HEK293 (cell line): Measurements from ENCODE around the gene GALNT9.

Experiments used
- CTCF ChIA-PET: fragments of 350-600 bp; formaldehyde crosslinking; extraction: SDS; loops from one replicate; lab custom pipeline; 2021; ENCODE audit warnings: antibody characterized with exemption; lab: Yijun Ruan, JAX
- POLR2A ChIA-PET: fragments of 300-600 bp; formaldehyde crosslinking; extraction: SDS; loops from one replicate; lab custom pipeline; 2020; ENCODE audit warnings: antibody characterized with exemption, inconsistent platforms; lab: Yijun Ruan, JAX
- H3K27ac ChIP-seq: fragments of 200-500 bp; sonication (Bioruptor generic); 2 replicates; pipeline ENCODE4 v1.5.1; 2014; ENCODE audit warnings: low read depth, low read length, control low read depth, inconsistent platforms; ENCODE audit errors: extremely low read depth
- H3K36me3 ChIP-seq, 2 experiments: fragments of 200-500 bp in 1 of 2; sonication (Bioruptor generic) in 1 of 2; 1 replicate in 1 of 2; 2 replicates in 1 of 2; pipeline ENCODE4 v1.5.1; 2014 to 2017; ENCODE audit warnings: inconsistent platforms in 2 of 2, low read length in 2 of 2; ENCODE audit not compliant: control insufficient read depth in 2 of 2, insufficient read depth in 1 of 2
- H3K4me1 ChIP-seq: fragments of 200-500 bp; sonication (Bioruptor generic); 2 replicates; pipeline ENCODE4 v1.5.1; 2014; ENCODE audit warnings: mild to moderate bottlenecking, low read length, inconsistent platforms; ENCODE audit not compliant: control insufficient read depth, insufficient read depth
- H3K4me3 ChIP-seq: 2 replicates; pipeline ENCODE4 v1.5.1; 2011; ENCODE audit warnings: low read depth, mild to moderate bottlenecking, control low read depth, low read length, moderate library complexity
- H3K9me3 ChIP-seq: fragments of 200-500 bp; sonication (Bioruptor generic); 2 replicates; pipeline ENCODE4 v1.5.1; 2014; ENCODE audit warnings: low read depth, low read length, inconsistent platforms; ENCODE audit not compliant: control insufficient read depth, insufficient read depth
- ATF2 ChIP-seq: fragments of 450-650 bp; formaldehyde crosslinking; IDR thresholded peaks from 2 replicates; pipeline ENCODE4 v1.5.1; 2016; ENCODE audit warnings: missing biosample characterization, missing genetic modification characterization, low read depth
- EGR2 ChIP-seq: fragments of 450-650 bp; formaldehyde crosslinking; IDR thresholded peaks from 2 replicates; pipeline ENCODE4 v1.5.1; 2016; ENCODE audit warnings: low read depth, missing biosample characterization, missing genetic modification characterization
- PRDM2 ChIP-seq: fragments of 450-650 bp; formaldehyde crosslinking; IDR thresholded peaks from 2 replicates; pipeline ENCODE4 v1.5.1; 2016; ENCODE audit warnings: missing biosample characterization, missing genetic modification characterization, borderline replicate concordance
- SALL2 ChIP-seq: fragments of 450-650 bp; formaldehyde crosslinking; IDR thresholded peaks from 2 replicates; pipeline ENCODE4 v1.5.0; 2017; ENCODE audit warnings: missing biosample characterization, mild to moderate bottlenecking, missing genetic modification characterization, borderline replicate concordance
- ZBTB6 ChIP-seq: fragments of 450-650 bp; formaldehyde crosslinking; IDR thresholded peaks from 2 replicates; pipeline ENCODE4 v1.5.1; 2017; ENCODE audit warnings: missing biosample characterization, missing genetic modification characterization
- ZEB2 ChIP-seq: fragments of 450-650 bp; formaldehyde crosslinking; IDR thresholded peaks from 2 replicates; pipeline ENCODE4 v1.5.1; 2016; ENCODE audit warnings: missing biosample characterization, missing genetic modification characterization
- ZFHX2 ChIP-seq: fragments of 450-650 bp; formaldehyde crosslinking; conservative IDR thresholded peaks from 2 replicates; pipeline ENCODE4 v1.5.1; 2016; ENCODE audit warnings: missing biosample characterization, missing genetic modification characterization
- ZNF2 ChIP-seq: fragments of 450-650 bp; formaldehyde crosslinking; IDR thresholded peaks from 2 replicates; pipeline ENCODE4 v1.5.1; 2016; ENCODE audit warnings: missing biosample characterization, missing genetic modification characterization
- ZNF266 ChIP-seq: fragments of 450-650 bp; formaldehyde crosslinking; IDR thresholded peaks from 2 replicates; pipeline ENCODE4 v1.5.1; 2016; ENCODE audit warnings: missing biosample characterization, missing genetic modification characterization, low read depth
- ZNF302 ChIP-seq: fragments of 450-650 bp; formaldehyde crosslinking; IDR thresholded peaks from 2 replicates; pipeline ENCODE4 v1.5.1; 2016; ENCODE audit warnings: missing biosample characterization, missing genetic modification characterization, low read depth
- ZNF350 ChIP-seq: fragments of 450-650 bp; formaldehyde crosslinking; IDR thresholded peaks from 2 replicates; pipeline ENCODE4 v1.5.0; 2017; ENCODE audit warnings: missing biosample characterization, mild to moderate bottlenecking, missing genetic modification characterization
- ZNF404 ChIP-seq: fragments of 450-650 bp; formaldehyde crosslinking; IDR thresholded peaks from 2 replicates; pipeline ENCODE4 v1.5.1; 2017; ENCODE audit warnings: missing biosample characterization, missing genetic modification characterization
- ZSCAN23 ChIP-seq: fragments of 450-650 bp; formaldehyde crosslinking; IDR thresholded peaks from 2 replicates; pipeline ENCODE4 v1.5.1; 2016; ENCODE audit warnings: missing biosample characterization, missing genetic modification characterization

GALNT9 gene

GRCh38 chr12:132227118-132227517 lies 102.3 kb downstream of the GALNT9 start (continued):
- TF ChIP-seq ATF2 (tag by site-specific recombination) = no peak
- TF ChIP-seq PRDM2 (tag by site-specific recombination) = no peak
- no peak for TF ChIP-seq SALL2 (tag by site-specific recombination)
- TF ChIP-seq ZNF302 (tag by site-specific recombination) = no peak
- TF ChIP-seq ZEB2 = no peak
- no peak for TF ChIP-seq ZNF266 (tag by site-specific recombination)
- no peak for TF ChIP-seq ZNF404 (tag by site-specific recombination)
- no peak for TF ChIP-seq ZNF2 (tag by site-specific recombination)
- TF ChIP-seq ZNF350 = no peak
- TF ChIP-seq ZBTB6 (tag by site-specific recombination) = no peak
- no peak for TF ChIP-seq ZSCAN23 (tag by site-specific recombination)

- no peaks in the 10 kb centered on the region for H3K36me3 ChIP-seq
- no peaks in the 10 kb centered on the region for H3K9me3 ChIP-seq
- CTCF ChIA-PET = no interaction called here
- H3K4me3 ChIP-seq = no peak overlapping the region
- H3K4me1 ChIP-seq = no peaks in the 10 kb centered on the region
- no peak overlapping the region for H3K27ac ChIP-seq
- TF ChIP-seq EGR2 (peak; percentile 98), ZNF266 (tag by site-specific recombination) (0 out of 2 replicates have a peak, but pooled peaks have one; percentile 3), ZFHX2 (tag by site-specific recombination) (peak; percentile 95), PRDM2 (tag by site-specific recombination) (no peak)
- POLR2A ChIA-PET = no interaction called here
These were observed 102.8 kb downstream of the GALNT9 start for GRCh38 chr12:132226604-132227003.
